Neural cell (in vitro differentiated cells): Measurements from ENCODE around the gene MRPL37. TPM values are rescaled to one million over a fixed set of nuclear protein-coding genes. Genes with fewer than 3 reads are reported as not detected.

ENCODE experiments used
- H2AFZ ChIP-seq: fragments of 200-600, 300-800 bp; sonication (generic), shearing (Covaris generic); 2 replicates; pipeline ENCODE4 v1.6.0; 2014; ENCODE audit warnings: low read depth, mild to moderate bottlenecking, antibody characterized with exemption, low read length, moderate library complexity
- H3F3A ChIP-seq: fragments of 200-600 bp; shearing (Covaris generic); 2 replicates; pipeline ENCODE4 v1.6.1; 2016; ENCODE audit warnings: mild to moderate bottlenecking, moderate library complexity, mixed read lengths, antibody characterized with exemption, low read length; ENCODE audit not compliant: insufficient read depth, poor library complexity, severe bottlenecking
- H3K27ac ChIP-seq: fragments of 200-600, 300-800 bp; sonication (generic), shearing (Covaris generic); 2 replicates; pipeline ENCODE4 v1.5.1; 2014; ENCODE audit warnings: mild to moderate bottlenecking, low read length, moderate library complexity
- H3K27me3 ChIP-seq: fragments of 300-800, 200-600 bp; sonication (generic), shearing (Covaris generic); 2 replicates; pipeline ENCODE4 v1.6.0; 2014; ENCODE audit warnings: mild to moderate bottlenecking, low read depth, low read length, moderate library complexity; ENCODE audit not compliant: insufficient read depth
- H3K36me3 ChIP-seq: fragments of 300-800, 200-600 bp; sonication (generic), shearing (Covaris generic); 2 replicates; pipeline ENCODE4 v1.5.1; 2014; ENCODE audit warnings: mild to moderate bottlenecking, antibody characterized with exemption, low read length, moderate library complexity; ENCODE audit not compliant: insufficient read depth
- H3K4me2 ChIP-seq: fragments of 300-800, 200-600 bp; sonication (generic), shearing (Covaris generic); 2 replicates; pipeline ENCODE4 v1.6.0; 2014; ENCODE audit warnings: mild to moderate bottlenecking, low read length
- H3K4me3 ChIP-seq: fragments of 300-800, 200-600 bp; sonication (generic), shearing (Covaris generic); 2 replicates; pipeline ENCODE4 v1.5.1; 2014; ENCODE audit warnings: mild to moderate bottlenecking, low read length, moderate library complexity
- H3K79me2 ChIP-seq: fragments of 200-600 bp; shearing (Covaris generic); replicated peaks from 2 replicates; pipeline ENCODE4 v1.6.0; 2014; ENCODE audit warnings: mild to moderate bottlenecking, low read length, moderate library complexity; ENCODE audit not compliant: insufficient read depth
- H3K9ac ChIP-seq: fragments of 300-800, 200-600 bp; sonication (generic), shearing (Covaris generic); 2 replicates; pipeline ENCODE4 v1.6.1; 2016; ENCODE audit warnings: mild to moderate bottlenecking, low read length, mixed read lengths
- H3K9me2 ChIP-seq: fragments of 200-600 bp; shearing (Covaris generic); 2 replicates; pipeline ENCODE4 v1.6.1; 2016; ENCODE audit warnings: mild to moderate bottlenecking, low read length, mixed read lengths; ENCODE audit not compliant: insufficient read depth
- H3K9me3 ChIP-seq: fragments of 200-600, 300-800 bp; sonication (generic), shearing (Covaris generic); 2 replicates; pipeline ENCODE4 v1.6.1; 2016; ENCODE audit warnings: mild to moderate bottlenecking, mixed run types, low read length, moderate library complexity, mixed read lengths
- H4K20me1 ChIP-seq: fragments of 200-600 bp; shearing (Covaris generic); 2 replicates; pipeline ENCODE4 v1.6.1; 2016; ENCODE audit warnings: mild to moderate bottlenecking, mixed run types; ENCODE audit not compliant: insufficient read depth
- EP300 ChIP-seq: fragments of 450-650 bp; conservative IDR thresholded peaks from 2 replicates; pipeline ENCODE4 v1.6.1; 2014; ENCODE audit warnings: antibody characterized with exemption, mild to moderate bottlenecking, moderate library complexity; ENCODE audit not compliant: poor library complexity, severe bottlenecking
- EZH2 ChIP-seq: fragments of 200-600, 300-800 bp; shearing (Covaris generic), sonication (generic); IDR thresholded peaks from 2 replicates; pipeline ENCODE4 v1.6.1; 2014; ENCODE audit warnings: antibody characterized with exemption, low read length, borderline replicate concordance, mild to moderate bottlenecking; ENCODE audit not compliant: insufficient read depth, poor library complexity, severe bottlenecking
- MXI1 ChIP-seq: fragments of 450-650 bp; conservative IDR thresholded peaks from 2 replicates; pipeline ENCODE4 v1.6.1; 2014; ENCODE audit warnings: antibody characterized with exemption, mild to moderate bottlenecking; ENCODE audit not compliant: poor library complexity, severe bottlenecking
- POLR2AphosphoS5 ChIP-seq: IDR thresholded peaks from 2 replicates; pipeline ENCODE4 v1.6.1; 2012
- RAD21 ChIP-seq: fragments of 450-650 bp; conservative IDR thresholded peaks from 2 replicates; pipeline ENCODE4 v1.6.1; 2014; ENCODE audit warnings: antibody characterized with exemption, mild to moderate bottlenecking, moderate library complexity
- SMC3 ChIP-seq: fragments of 450-650 bp; conservative IDR thresholded peaks from 2 replicates; pipeline ENCODE4 v1.6.1; 2014; ENCODE audit warnings: antibody characterized with exemption, mild to moderate bottlenecking, moderate library complexity; ENCODE audit not compliant: poor library complexity
- TAF1 ChIP-seq: IDR thresholded peaks from 2 replicates; pipeline ENCODE4 v1.6.1; 2012; ENCODE audit warnings: low read depth
- polyA plus RNA-seq: library from polyadenylated mRNA; depleted of rRNA; stranded (reverse); fragments of >200 nt; gene quantifications from 2 replicates; pipeline ENCODE4 v1.2.3, GENCODE V29; 2014
- TF ChIP-seq, protein P1 (sequence below): fragments of 450-650 bp; IDR thresholded peaks from 2 replicates; pipeline ENCODE4 v1.5.1; 2014; ENCODE audit warnings: antibody characterized with exemption, mild to moderate bottlenecking, moderate library complexity; ENCODE audit not compliant: poor library complexity, severe bottlenecking
- TF ChIP-seq, protein P2 (sequence below): IDR thresholded peaks from 2 replicates; pipeline ENCODE4 v1.6.1; 2012; ENCODE audit warnings: borderline replicate concordance

MRPL37 gene
- polyA plus RNA-seq, 1 donor from 2014 or later, result 24.3 TPM

DNA sequence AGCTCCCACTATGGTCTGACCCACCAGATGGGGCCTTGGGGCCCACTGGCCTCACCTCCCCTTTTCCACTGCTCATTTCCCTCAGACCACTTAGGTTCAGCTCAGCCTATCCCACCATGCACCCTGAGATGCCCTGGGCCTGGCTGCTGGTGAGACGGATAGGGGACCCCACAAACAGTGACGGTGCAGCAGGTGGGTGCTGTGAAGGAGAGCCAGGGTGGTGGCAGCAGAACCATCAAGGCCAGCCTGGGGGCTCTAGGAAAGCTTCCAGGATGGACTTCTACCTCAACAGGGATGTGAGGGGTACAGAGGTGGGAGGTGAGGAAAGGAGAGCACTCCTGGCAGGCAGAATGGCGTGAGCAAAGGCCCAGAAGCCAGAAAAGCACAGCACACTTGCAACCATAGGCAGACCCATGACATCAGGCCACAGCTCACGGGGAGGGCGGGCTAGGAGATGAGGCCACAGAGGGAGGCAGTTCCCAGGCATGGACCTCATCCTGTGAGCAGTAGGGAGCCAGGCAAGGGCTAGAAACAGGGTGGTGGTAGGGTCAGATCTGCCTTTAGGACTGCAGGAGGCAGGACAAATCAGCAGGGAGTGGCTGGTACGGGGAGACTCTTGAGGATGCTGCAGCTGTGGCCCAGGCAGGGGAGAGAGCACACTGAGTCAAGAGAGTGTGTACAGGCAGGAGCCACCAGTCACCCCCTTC is 23.2 kb upstream of the MRPL37 start:
- no peaks in the 10 kb centered on the region for H4K20me1 ChIP-seq
- H3K27ac ChIP-seq, result no peak overlapping the region
- H3K9ac ChIP-seq, result no peak overlapping the region
- H3K4me3 ChIP-seq, result no peak overlapping the region
- H2AFZ ChIP-seq, result no peak overlapping the region
- no peaks in the 10 kb centered on the region for H3F3A ChIP-seq
- no peaks in the 10 kb centered on the region for H3K79me2 ChIP-seq
- H3K27me3 ChIP-seq, result no peaks in the 10 kb centered on the region
- H3K4me2 ChIP-seq, result no peak overlapping the region
- H3K9me3 ChIP-seq, result no peaks in the 10 kb centered on the region
- H3K36me3 ChIP-seq, result no peaks in the 10 kb centered on the region
- TF ChIP-seq SMC3 (no peak), POLR2AphosphoS5 (no peak), MXI1 (no peak), EP300 (no peak), EZH2 (no peak), TAF1 (no peak), RAD21 (no peak)
- TF ChIP-seq, protein P1, sequence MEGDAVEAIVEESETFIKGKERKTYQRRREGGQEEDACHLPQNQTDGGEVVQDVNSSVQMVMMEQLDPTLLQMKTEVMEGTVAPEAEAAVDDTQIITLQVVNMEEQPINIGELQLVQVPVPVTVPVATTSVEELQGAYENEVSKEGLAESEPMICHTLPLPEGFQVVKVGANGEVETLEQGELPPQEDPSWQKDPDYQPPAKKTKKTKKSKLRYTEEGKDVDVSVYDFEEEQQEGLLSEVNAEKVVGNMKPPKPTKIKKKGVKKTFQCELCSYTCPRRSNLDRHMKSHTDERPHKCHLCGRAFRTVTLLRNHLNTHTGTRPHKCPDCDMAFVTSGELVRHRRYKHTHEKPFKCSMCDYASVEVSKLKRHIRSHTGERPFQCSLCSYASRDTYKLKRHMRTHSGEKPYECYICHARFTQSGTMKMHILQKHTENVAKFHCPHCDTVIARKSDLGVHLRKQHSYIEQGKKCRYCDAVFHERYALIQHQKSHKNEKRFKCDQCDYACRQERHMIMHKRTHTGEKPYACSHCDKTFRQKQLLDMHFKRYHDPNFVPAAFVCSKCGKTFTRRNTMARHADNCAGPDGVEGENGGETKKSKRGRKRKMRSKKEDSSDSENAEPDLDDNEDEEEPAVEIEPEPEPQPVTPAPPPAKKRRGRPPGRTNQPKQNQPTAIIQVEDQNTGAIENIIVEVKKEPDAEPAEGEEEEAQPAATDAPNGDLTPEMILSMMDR, result no peak
- TF ChIP-seq, protein P2, sequence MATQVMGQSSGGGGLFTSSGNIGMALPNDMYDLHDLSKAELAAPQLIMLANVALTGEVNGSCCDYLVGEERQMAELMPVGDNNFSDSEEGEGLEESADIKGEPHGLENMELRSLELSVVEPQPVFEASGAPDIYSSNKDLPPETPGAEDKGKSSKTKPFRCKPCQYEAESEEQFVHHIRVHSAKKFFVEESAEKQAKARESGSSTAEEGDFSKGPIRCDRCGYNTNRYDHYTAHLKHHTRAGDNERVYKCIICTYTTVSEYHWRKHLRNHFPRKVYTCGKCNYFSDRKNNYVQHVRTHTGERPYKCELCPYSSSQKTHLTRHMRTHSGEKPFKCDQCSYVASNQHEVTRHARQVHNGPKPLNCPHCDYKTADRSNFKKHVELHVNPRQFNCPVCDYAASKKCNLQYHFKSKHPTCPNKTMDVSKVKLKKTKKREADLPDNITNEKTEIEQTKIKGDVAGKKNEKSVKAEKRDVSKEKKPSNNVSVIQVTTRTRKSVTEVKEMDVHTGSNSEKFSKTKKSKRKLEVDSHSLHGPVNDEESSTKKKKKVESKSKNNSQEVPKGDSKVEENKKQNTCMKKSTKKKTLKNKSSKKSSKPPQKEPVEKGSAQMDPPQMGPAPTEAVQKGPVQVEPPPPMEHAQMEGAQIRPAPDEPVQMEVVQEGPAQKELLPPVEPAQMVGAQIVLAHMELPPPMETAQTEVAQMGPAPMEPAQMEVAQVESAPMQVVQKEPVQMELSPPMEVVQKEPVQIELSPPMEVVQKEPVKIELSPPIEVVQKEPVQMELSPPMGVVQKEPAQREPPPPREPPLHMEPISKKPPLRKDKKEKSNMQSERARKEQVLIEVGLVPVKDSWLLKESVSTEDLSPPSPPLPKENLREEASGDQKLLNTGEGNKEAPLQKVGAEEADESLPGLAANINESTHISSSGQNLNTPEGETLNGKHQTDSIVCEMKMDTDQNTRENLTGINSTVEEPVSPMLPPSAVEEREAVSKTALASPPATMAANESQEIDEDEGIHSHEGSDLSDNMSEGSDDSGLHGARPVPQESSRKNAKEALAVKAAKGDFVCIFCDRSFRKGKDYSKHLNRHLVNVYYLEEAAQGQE, result no peak
- no peaks in the 10 kb centered on the region for H3K9me2 ChIP-seq

DNA sequence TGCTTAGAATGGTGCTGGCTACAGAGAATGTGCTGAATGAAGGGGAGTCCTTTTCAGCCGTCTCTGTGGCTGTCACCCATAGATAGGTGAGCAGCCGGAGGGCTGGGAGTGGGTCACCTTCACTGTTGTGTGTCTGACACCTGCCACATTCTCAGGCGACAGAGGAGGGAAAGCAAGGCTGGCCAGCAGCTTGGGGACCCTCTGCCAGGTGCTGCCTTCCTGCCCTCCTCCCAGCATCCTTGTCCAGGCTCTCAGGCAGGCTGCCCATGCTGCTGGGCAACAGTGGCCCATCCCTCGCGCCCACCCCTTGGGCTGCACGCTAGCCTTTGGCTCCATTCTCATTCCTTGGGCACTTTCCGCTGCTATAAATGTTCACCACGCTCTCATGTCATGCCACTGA is 22.2 kb upstream of the MRPL37 start:
- Histone ChIP-seq H4K20me1 (no peaks in the 10 kb centered on the region), H2AFZ (no peak overlapping the region), H3K9me2 (no peaks in the 10 kb centered on the region), H3F3A (no peaks in the 10 kb centered on the region), H3K27me3 (no peaks in the 10 kb centered on the region), H3K9me3 (no peaks in the 10 kb centered on the region), H3K27ac (no peak overlapping the region), H3K36me3 (no peaks in the 10 kb centered on the region), H3K4me2 (no peak overlapping the region), H3K4me3 (no peak overlapping the region), H3K9ac (no peak overlapping the region), H3K79me2 (no peaks in the 10 kb centered on the region)
- no peak for TF ChIP-seq EZH2
- TF ChIP-seq TAF1, result no peak
- no peak for TF ChIP-seq RAD21
- TF ChIP-seq, protein P2, result no peak
- TF ChIP-seq, protein P1, result no peak
- no peak for TF ChIP-seq EP300
- TF ChIP-seq MXI1, result no peak
- no peak for TF ChIP-seq POLR2AphosphoS5
- TF ChIP-seq SMC3, result no peak
